Measurements from ENCODE around the gene PSMA2. TPM values are rescaled to one million over a fixed set of nuclear protein-coding genes. Genes with fewer than 3 reads are reported as not detected.

PSMA2 gene
- total RNA-seq, 1 donor from 2014 or later, result 187 TPM

DNA sequence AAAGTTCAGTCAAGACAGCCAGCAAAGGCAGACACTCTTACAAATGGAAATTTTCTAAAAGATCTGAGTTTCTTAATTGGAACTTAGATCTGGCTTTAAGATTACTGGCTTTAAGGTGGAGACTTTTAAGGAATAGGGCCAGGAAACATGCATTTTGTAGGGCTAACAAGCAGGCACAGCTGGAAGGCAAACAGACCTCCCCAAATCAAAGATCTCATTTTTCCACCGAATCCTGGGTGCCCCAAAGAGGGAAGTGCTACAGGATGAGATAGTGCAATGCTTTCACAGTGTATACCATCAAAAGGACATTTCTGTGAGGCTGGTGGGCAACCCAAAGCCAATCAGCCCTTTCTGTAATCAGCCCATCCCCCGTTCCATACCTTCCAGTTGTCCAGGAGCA, 27.6 kb upstream of the PSMA2 start:
- peaks cover 2% of the 10 kb centered on the region for H3K36me3 Mint-ChIP-seq (ENCODE audit: low read depth)
- no peak overlapping the region for H3K27ac Mint-ChIP-seq
- no peak for DNase-seq (ENCODE audit: low spot score)

GRCh38 chr7:42956062-42956461, 24.1 kb upstream of the PSMA2 start:
- H3K27ac Mint-ChIP-seq, result no peak overlapping the region
- peaks cover 2% of the 10 kb centered on the region for H3K36me3 Mint-ChIP-seq (ENCODE audit: low read depth)
- peaks cover 18% of the 10 kb centered on the region for H3K9me3 Mint-ChIP-seq
- H3K4me3 Mint-ChIP-seq, result no peak overlapping the region
- intact Hi-C loops (cut with micrococcal nuclease), result no loop called here
- DNase-seq (ENCODE audit: low spot score), result no peak
- H3K27me3 Mint-ChIP-seq (ENCODE audit: insufficient read depth), result no peaks in the 10 kb centered on the region
- H3K4me1 Mint-ChIP-seq (ENCODE audit: low read depth), result no peaks in the 10 kb centered on the region

More for the DNA sequence above, 27.6 kb upstream of the PSMA2 start:
- no peaks in the 10 kb centered on the region for H3K27me3 Mint-ChIP-seq (ENCODE audit: insufficient read depth)
- intact Hi-C loops (cut with micrococcal nuclease), result no loop called here
- no peak overlapping the region for H3K4me3 Mint-ChIP-seq
- no peaks in the 10 kb centered on the region for H3K4me1 Mint-ChIP-seq (ENCODE audit: low read depth)
- peaks cover 18% of the 10 kb centered on the region for H3K9me3 Mint-ChIP-seq

GRCh38 chr7:42953994-42954393, 22.0 kb upstream of the PSMA2 start:
- Mint-ChIP-seq H3K27ac (no peak overlapping the region), H3K4me3 (no peak overlapping the region), H3K9me3 (peaks cover 21% of the 10 kb centered on the region), H3K27me3 (ENCODE audit: insufficient read depth) (no peaks in the 10 kb centered on the region), H3K36me3 (ENCODE audit: low read depth) (peaks cover 2% of the 10 kb centered on the region), H3K4me1 (ENCODE audit: low read depth) (no peaks in the 10 kb centered on the region)
- no peak for DNase-seq (ENCODE audit: low spot score)
- intact Hi-C loops (cut with micrococcal nuclease), result no loop called here

DNA sequence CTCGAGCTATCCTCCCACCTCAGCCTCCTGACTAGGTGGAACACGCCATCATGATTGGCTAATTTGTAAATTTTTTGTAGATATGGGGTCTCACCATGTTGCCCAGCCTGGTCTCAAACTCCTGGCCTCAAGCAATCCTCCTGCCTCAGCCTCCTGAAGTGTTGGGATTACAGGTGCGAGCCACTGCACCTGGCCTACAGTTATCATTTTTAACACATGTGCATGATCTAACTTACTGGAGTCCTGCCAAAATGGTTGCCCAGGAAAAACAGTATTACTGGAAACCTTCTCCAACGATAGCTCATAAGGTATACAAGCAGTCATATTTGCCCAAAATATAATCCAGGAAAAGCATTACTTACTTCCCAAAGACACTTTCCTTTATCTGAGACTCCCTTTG, 20.4 kb upstream of the PSMA2 start:
- Mint-ChIP-seq H3K9me3 (peaks cover 21% of the 10 kb centered on the region), H3K36me3 (ENCODE audit: low read depth) (peaks cover 2% of the 10 kb centered on the region), H3K27me3 (ENCODE audit: insufficient read depth) (no peaks in the 10 kb centered on the region), H3K4me3 (no peak overlapping the region), H3K4me1 (ENCODE audit: low read depth) (no peaks in the 10 kb centered on the region), H3K27ac (no peak overlapping the region)
- no peak for DNase-seq (ENCODE audit: low spot score)
- intact Hi-C loops (cut with micrococcal nuclease), result no loop called here

GRCh38 chr7:42950417-42950816, 18.4 kb upstream of the PSMA2 start:
- Mint-ChIP-seq H3K36me3 (ENCODE audit: low read depth) (peaks cover 2% of the 10 kb centered on the region), H3K9me3 (peaks cover 7% of the 10 kb centered on the region), H3K4me1 (ENCODE audit: low read depth) (peaks cover 12% of the 10 kb centered on the region), H3K27me3 (ENCODE audit: insufficient read depth) (no peaks in the 10 kb centered on the region), H3K27ac (no peak overlapping the region), H3K4me3 (no peak overlapping the region)
- no peak for DNase-seq (ENCODE audit: low spot score)
- intact Hi-C loops (cut with micrococcal nuclease), result no loop called here

DNA sequence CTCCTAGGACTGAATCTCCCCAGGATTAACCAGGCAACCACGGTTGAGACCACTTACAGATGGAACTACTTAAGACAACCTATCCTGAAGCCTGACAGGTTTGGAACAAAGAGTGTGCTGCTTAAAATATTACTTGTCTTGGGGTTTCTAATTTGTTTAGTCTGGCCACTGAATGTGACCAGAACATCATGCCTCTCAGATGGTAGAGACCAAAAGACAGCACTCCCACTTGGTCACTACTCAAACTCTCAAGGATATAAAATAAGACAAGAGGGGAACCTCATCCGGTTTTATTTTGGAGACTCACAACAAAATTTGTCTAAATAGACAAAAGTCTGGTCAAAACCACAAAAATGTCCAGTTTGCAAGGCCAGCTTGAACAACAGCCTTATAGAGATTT, 15.5 kb upstream of the PSMA2 start:
- peaks cover 3% of the 10 kb centered on the region for H3K9me3 Mint-ChIP-seq
- H3K4me1 Mint-ChIP-seq (ENCODE audit: low read depth), result peaks cover 12% of the 10 kb centered on the region
- intact Hi-C loops (cut with micrococcal nuclease), result no loop called here
- no peak overlapping the region for H3K4me3 Mint-ChIP-seq
- no peaks in the 10 kb centered on the region for H3K36me3 Mint-ChIP-seq (ENCODE audit: low read depth)
- H3K27ac Mint-ChIP-seq, result no peak overlapping the region
- DNase-seq (ENCODE audit: low spot score), result no peak
- H3K27me3 Mint-ChIP-seq (ENCODE audit: insufficient read depth), result no peaks in the 10 kb centered on the region

- Mint-ChIP-seq H3K36me3 (ENCODE audit: low read depth) (no peaks in the 10 kb centered on the region), H3K27me3 (ENCODE audit: insufficient read depth) (no peaks in the 10 kb centered on the region), H3K4me3 (peak overlapping the region; percentile 73), H3K27ac (peak overlapping the region; percentile 83), H3K9me3 (peaks cover 3% of the 10 kb centered on the region), H3K4me1 (ENCODE audit: low read depth) (peaks cover 12% of the 10 kb centered on the region)
- intact Hi-C loops (cut with micrococcal nuclease), result no loop called here
- DNase-seq (ENCODE audit: low spot score), result no peak
Observed at GRCh38 chr7:42946627-42946950, 14.6 kb upstream of the PSMA2 start.

DNA sequence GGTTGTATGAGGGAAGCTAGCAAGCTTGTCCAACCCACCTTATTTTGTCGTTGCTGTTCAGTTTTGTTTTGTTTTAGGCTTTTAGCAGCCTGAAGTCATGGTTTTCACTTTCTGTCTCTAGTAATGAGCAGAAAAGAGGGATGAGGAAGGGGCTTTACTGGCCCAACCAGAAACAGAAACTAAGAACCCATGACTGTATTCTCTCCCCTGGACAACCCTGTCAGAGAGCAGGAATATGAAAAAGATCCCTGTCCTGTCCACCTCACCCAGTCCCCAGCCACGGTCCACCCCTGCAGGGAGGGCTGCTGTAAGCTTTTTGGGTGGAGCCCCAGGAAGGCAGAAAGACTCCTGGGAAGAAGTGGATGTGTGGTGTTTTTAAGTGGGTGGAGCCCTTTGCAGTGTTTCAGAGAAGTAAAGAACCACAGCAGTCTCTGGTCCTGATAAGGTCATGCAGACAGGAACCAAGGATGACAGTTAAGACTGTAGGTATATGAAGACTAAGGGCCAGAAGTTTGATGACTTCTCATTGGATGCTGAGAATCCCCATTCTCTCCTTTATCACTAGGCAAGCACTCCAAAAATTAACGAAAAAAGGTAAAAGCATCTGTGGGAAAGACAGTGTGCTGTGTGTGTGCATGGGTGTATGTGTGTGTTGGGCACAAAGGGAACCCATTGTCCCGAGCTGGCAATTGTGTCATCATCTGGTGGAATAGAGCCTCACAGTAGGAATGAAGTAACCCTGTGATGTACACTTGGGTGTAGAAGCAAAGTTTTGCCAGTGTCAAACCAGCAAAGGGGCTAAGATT, 14.1 kb upstream of the PSMA2 start:
- Mint-ChIP-seq H3K4me3 (peak overlapping the region; percentile 73), H3K27me3 (ENCODE audit: insufficient read depth) (no peaks in the 10 kb centered on the region), H3K9me3 (peaks cover 3% of the 10 kb centered on the region), H3K4me1 (ENCODE audit: low read depth) (peaks cover 12% of the 10 kb centered on the region), H3K36me3 (ENCODE audit: low read depth) (no peaks in the 10 kb centered on the region), H3K27ac (peak overlapping the region; percentile 83)
- intact Hi-C loops (cut with micrococcal nuclease), result no loop called here
- DNase-seq (ENCODE audit: low spot score), result peak; percentile 38

DNA sequence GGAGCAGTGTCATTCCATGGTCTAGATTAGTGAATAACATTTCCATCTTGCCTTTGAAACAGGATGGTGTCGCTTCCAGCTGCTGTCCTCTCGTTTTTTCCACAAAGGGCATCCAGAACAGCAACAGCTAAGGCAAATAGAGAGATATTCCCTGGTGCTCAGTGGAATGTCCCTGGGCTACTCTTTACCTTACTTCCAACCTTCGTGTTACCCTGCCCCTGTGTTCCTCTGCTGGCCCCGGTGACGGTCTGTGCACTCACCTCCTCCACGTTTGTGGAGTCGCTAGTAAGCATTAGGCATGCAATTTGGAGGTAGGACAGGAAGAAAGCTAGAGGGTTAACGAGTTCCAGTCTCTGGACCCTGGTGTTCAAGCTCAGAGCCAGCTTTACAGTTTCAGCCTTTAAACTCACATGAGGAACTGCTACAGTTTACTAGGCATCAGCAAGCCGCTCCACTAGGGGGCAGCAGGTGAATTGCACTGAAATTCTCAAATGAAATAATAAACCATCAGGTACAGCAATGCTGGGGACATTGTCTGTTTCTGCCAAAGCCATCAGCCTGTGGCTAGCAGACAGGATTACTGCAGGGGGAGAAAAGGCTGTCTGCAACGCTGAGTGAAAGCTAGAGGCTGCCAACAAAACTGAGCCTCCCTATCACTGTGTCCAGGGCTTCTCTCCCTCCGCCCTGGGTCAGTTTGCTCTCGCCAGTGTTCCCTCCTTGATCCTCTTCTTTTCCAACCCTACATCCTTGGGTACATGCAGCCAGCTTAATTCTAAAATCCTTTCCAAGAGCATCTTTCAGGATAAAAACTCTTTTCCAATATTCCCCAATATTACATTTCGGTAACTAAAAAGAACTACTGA, 9.2 kb upstream of the PSMA2 start:
- peak; percentile 60 for DNase-seq (ENCODE audit: low spot score)
- peaks cover 22% of the 10 kb centered on the region for H3K36me3 Mint-ChIP-seq (ENCODE audit: low read depth)
- intact Hi-C loops (cut with micrococcal nuclease), result loop anchor here (1.0 to 5.0 kb wide), 6 partner anchors 24 to 898 kb away; no protein-coding TSS in a partner anchor

DNA sequence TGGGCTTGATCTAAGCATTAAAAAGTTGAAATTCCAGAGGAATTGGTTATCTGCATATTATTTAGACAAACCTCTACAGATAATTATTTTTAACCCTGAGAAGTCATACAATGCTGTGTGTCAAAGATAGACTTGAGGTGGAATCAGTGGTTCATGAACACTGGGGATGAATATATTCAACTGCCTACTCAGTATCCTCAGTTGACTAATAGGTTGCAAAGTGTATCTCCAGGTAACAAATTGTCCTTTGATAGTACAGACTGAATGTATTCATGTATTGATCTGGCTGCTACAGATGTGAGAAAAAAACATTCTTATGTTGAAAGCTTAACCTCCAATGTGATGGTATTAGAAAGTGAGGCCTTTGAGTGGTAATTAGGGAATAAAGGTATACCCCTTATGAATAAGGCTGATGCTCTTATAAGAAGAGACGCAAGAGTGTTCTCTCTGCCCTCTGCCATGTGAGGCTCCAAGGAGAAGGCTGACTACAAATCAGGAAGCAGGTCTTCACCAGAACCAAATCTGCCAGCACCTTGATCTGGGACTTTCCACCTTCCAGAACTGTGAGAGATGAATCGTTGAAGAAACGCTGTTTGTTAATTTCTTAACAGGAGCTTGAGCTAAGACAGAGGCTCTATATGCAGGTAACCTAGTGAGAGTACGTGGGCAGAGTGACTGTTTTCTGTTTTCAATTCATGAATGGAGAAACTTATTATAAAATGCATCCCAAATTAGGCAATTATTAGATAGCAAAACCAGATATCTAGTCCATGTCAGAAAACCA, 7.7 kb upstream of the PSMA2 start:
- Mint-ChIP-seq H3K4me1 (ENCODE audit: low read depth) (peaks cover 23% of the 10 kb centered on the region), H3K27me3 (ENCODE audit: insufficient read depth) (no peaks in the 10 kb centered on the region), H3K36me3 (ENCODE audit: low read depth) (peaks cover 32% of the 10 kb centered on the region), H3K9me3 (no peaks in the 10 kb centered on the region), H3K4me3 (no peak overlapping the region), H3K27ac (peak overlapping the region; percentile 25)
- intact Hi-C loops (cut with micrococcal nuclease), result loop anchor here (2.0 to 10.0 kb wide), 5 partner anchors 25 to 1525 kb away; partner anchors contain the start of gene UBE2D4
- DNase-seq (ENCODE audit: low spot score), result no peak

More for the DNA sequence above, 9.2 kb upstream of the PSMA2 start:
- H3K27ac Mint-ChIP-seq, result no peak overlapping the region
- H3K27me3 Mint-ChIP-seq (ENCODE audit: insufficient read depth), result no peaks in the 10 kb centered on the region
- peaks cover 26% of the 10 kb centered on the region for H3K4me1 Mint-ChIP-seq (ENCODE audit: low read depth)
- no peak overlapping the region for H3K4me3 Mint-ChIP-seq
- H3K9me3 Mint-ChIP-seq, result no peaks in the 10 kb centered on the region

GRCh38 chr7:42935861-42936260, 3.9 kb upstream of the PSMA2 start:
- no peak for DNase-seq (ENCODE audit: low spot score)
- Mint-ChIP-seq H3K27ac (no peak overlapping the region), H3K27me3 (ENCODE audit: insufficient read depth) (no peaks in the 10 kb centered on the region), H3K4me3 (no peak overlapping the region), H3K36me3 (ENCODE audit: low read depth) (peaks cover 37% of the 10 kb centered on the region), H3K9me3 (no peaks in the 10 kb centered on the region), H3K4me1 (ENCODE audit: low read depth) (peaks cover 47% of the 10 kb centered on the region)
- intact Hi-C loops (cut with micrococcal nuclease), result loop anchor here (10.0 kb wide), 2 partner anchors 989 to 1529 kb away; partner anchors contain the start of gene UBE2D4

DNA sequence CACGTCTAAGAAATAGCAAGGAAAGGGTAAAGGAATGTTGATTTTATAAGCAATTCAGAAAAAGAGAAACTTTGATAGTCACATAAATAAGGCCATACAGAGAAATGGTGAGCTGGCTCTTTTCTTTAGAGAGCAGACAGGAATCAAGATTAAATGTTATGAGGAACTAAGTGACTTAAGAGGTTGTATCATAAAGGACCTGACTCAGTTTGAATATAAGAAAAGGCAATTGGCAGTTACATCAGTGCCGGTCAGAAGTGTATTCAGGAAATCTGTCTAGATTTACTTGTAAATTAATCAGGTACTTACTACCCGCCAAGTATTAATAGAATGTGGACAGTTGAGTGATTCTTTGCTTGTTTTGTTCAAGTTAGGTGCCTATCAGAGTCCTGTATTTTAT, 2.3 kb upstream of the PSMA2 start:
- H3K9me3 Mint-ChIP-seq, result no peaks in the 10 kb centered on the region
- peaks cover 34% of the 10 kb centered on the region for H3K36me3 Mint-ChIP-seq (ENCODE audit: low read depth)
- no peak for DNase-seq (ENCODE audit: low spot score)
- H3K4me1 Mint-ChIP-seq (ENCODE audit: low read depth), result peaks cover 50% of the 10 kb centered on the region
- intact Hi-C loops (cut with micrococcal nuclease), result loop anchor here (5.0 to 10.0 kb wide), 4 partner anchors 143 to 1531 kb away; partner anchors contain the start of gene UBE2D4
- peak overlapping the region; percentile 12 for H3K27ac Mint-ChIP-seq
- H3K27me3 Mint-ChIP-seq (ENCODE audit: insufficient read depth), result no peaks in the 10 kb centered on the region
- peak overlapping the region; percentile 99 for H3K4me3 Mint-ChIP-seq
